Liver (tissue), 9 donors: ENCODE data around the gene NBEA. TPM values are rescaled to one million over a fixed set of nuclear protein-coding genes. Genes with fewer than 3 reads are reported as not detected.

ENCODE experiments used
- DNase-seq: peaks from one replicate; pipeline ENCODE4 v3.0.0-alpha.2; 2017; ENCODE audit warnings: low spot score
- H3K27ac ChIP-seq, 2 donors: one replicate each; pipeline ENCODE4 v1.7.0; 2013; ENCODE audit warnings: inconsistent platforms in 2 of 2, low read length in 2 of 2, control low read depth in 1 of 2, low read depth in 1 of 2, mild to moderate bottlenecking in 1 of 2
- H3K27me3 ChIP-seq, 4 donors: one replicate each; pipeline versions ENCODE4 v1.6.1 to v1.7.0; 2013; ENCODE audit warnings: low read length in 3 of 4, inconsistent platforms in 1 of 4, mild to moderate bottlenecking in 1 of 4, moderate library complexity in 1 of 4; ENCODE audit not compliant: control insufficient read depth in 4 of 4, insufficient read depth in 4 of 4
- H3K36me3 ChIP-seq, 4 donors: one replicate each; pipeline versions ENCODE4 v1.6.1 to v1.7.0; 2013; ENCODE audit warnings: low read length in 3 of 4, mild to moderate bottlenecking in 3 of 4, low read depth in 1 of 4, moderate library complexity in 1 of 4; ENCODE audit not compliant: control insufficient read depth in 4 of 4, insufficient read depth in 3 of 4
- H3K4me1 ChIP-seq, 4 donors: one replicate each; pipeline versions ENCODE4 v1.6.1 to v1.7.0; 2013; ENCODE audit warnings: low read length in 3 of 4, mild to moderate bottlenecking in 3 of 4, moderate library complexity in 1 of 4; ENCODE audit not compliant: control insufficient read depth in 4 of 4, insufficient read depth in 4 of 4
- H3K4me3 ChIP-seq, 3 donors: one replicate each; pipeline versions ENCODE4 v1.6.1 to v1.7.0; 2013; ENCODE audit warnings: low read length in 3 of 3, control low read depth in 1 of 3, low read depth in 1 of 3, mild to moderate bottlenecking in 1 of 3
- H3K9ac ChIP-seq, 2 donors: one replicate each; pipeline ENCODE4 v1.7.0; 2013; ENCODE audit warnings: low read length in 2 of 2, mild to moderate bottlenecking in 2 of 2, moderate library complexity in 2 of 2, control low read depth in 1 of 2, low read depth in 1 of 2
- H3K9me3 ChIP-seq, 4 donors: one replicate each; pipeline versions ENCODE4 v1.6.1 to v1.7.0; 2013; ENCODE audit warnings: low read length in 3 of 4; ENCODE audit not compliant: control insufficient read depth in 4 of 4
- FOXA1 ChIP-seq: IDR thresholded peaks from 2 replicates; pipeline ENCODE4 v1.6.1; 2016; ENCODE audit warnings: antibody characterized with exemption
- GABPA ChIP-seq, 2 donors: IDR thresholded peaks in 1 of 2; conservative IDR thresholded peaks in 1 of 2; 2 replicates each; pipeline ENCODE4 v1.6.1; 2016; ENCODE audit warnings: antibody characterized with exemption in 2 of 2, mild to moderate bottlenecking in 1 of 2, moderate library complexity in 1 of 2
- HNF4G ChIP-seq: IDR thresholded peaks from 2 replicates; pipeline ENCODE4 v1.6.1; 2016; ENCODE audit warnings: antibody characterized with exemption
- JUND ChIP-seq, 2 donors: IDR thresholded peaks; 2 replicates each; pipeline ENCODE4 v1.6.1; 2016; ENCODE audit warnings: antibody characterized with exemption in 2 of 2
- RAD21 ChIP-seq, 2 donors: IDR thresholded peaks; 2 replicates each; pipeline ENCODE4 v1.6.1; 2016; ENCODE audit warnings: antibody characterized with exemption in 2 of 2, mild to moderate bottlenecking in 2 of 2
- RXRA ChIP-seq, 2 donors: IDR thresholded peaks; 2 replicates each; pipeline ENCODE4 v1.6.1; 2017 to 2018; ENCODE audit warnings: antibody characterized with exemption in 2 of 2, mild to moderate bottlenecking in 1 of 2
- SP1 ChIP-seq: IDR thresholded peaks from 2 replicates; pipeline ENCODE4 v1.6.1; 2018; ENCODE audit warnings: antibody characterized with exemption, mild to moderate bottlenecking
- TAF1 ChIP-seq: conservative IDR thresholded peaks from 2 replicates; pipeline ENCODE4 v1.6.1; 2016; ENCODE audit warnings: antibody characterized with exemption, mild to moderate bottlenecking
- YY1 ChIP-seq: IDR thresholded peaks from 2 replicates; pipeline ENCODE4 v1.6.1; 2016; ENCODE audit warnings: antibody characterized with exemption, mild to moderate bottlenecking
- WGBS: extraction: QIAGEN DNeasy Blood & Tissue Kit; methylation state at CpG from one replicate; pipeline ENCODE4 v1.1.7; 2013; 5-methylcytosine and 5-hydroxymethylcytosine counted together
- polyA plus RNA-seq, 2 donors: library from polyadenylated mRNA; stranded (reverse) in 1 of 2; unstranded in 1 of 2; fragments of 200-250 nt in 1 of 2; fragments of >200 nt in 1 of 2; fragmentation: Nextera tagmentation in 1 of 2; extraction: Ambion mirVana in 1 of 2; gene quantifications; one replicate each; pipeline versions ENCODE4 v1.2.1 to v1.2.3, GENCODE V29; 2013 to 2015
- total RNA-seq, 2 donors: library from RNA; depleted of rRNA; stranded (reverse); fragments of >200 nt; gene quantifications; one replicate each; pipeline ENCODE4 v1.2.3, GENCODE V29; 2014
- TF ChIP-seq, protein P1 (sequence below): fragments of 150-350 bp; IDR thresholded peaks from 2 replicates; pipeline ENCODE4 v1.5.1; 2017; ENCODE audit warnings: improper control_type of control experiment, low read depth, low read length; ENCODE audit not compliant: missing input control
- TF ChIP-seq, protein P2 (sequence below): IDR thresholded peaks from 2 replicates; pipeline ENCODE4 v1.6.1; 2016; ENCODE audit warnings: antibody characterized with exemption, mild to moderate bottlenecking
- TF ChIP-seq, protein P3 (sequence below): IDR thresholded peaks from 2 replicates; pipeline ENCODE4 v1.6.1; 2016; ENCODE audit warnings: antibody characterized with exemption
- donor health status: healthy.
- donor health status: healthy.
- donor health status: healthy.
- donor health status: healthy.
- donor health status: healthy.

NBEA gene
- total and polyA plus RNA-seq, 4 donors = 0.24 to 3.5 (median 1.4) TPM

DNA sequence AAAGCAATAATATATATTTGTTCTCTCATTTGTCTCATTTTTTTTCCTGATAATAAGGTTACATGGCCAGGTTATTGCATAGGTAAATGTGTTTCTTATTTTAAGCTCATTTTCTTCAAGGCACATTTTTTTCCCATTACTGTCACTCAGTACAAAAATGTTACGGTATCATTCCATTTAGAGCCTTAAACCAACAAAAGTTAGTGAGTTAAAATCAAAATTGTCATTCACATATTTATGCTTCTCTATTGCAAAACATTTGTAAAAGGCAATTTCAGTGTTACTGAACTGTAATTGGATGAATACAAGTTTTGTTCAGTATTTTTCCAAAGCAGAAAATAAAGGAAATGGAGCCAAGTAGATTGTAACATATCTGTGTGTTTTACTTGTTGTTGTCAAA, 652.0 kb downstream of the NBEA start (continued):
- TF ChIP-seq, protein P1, sequence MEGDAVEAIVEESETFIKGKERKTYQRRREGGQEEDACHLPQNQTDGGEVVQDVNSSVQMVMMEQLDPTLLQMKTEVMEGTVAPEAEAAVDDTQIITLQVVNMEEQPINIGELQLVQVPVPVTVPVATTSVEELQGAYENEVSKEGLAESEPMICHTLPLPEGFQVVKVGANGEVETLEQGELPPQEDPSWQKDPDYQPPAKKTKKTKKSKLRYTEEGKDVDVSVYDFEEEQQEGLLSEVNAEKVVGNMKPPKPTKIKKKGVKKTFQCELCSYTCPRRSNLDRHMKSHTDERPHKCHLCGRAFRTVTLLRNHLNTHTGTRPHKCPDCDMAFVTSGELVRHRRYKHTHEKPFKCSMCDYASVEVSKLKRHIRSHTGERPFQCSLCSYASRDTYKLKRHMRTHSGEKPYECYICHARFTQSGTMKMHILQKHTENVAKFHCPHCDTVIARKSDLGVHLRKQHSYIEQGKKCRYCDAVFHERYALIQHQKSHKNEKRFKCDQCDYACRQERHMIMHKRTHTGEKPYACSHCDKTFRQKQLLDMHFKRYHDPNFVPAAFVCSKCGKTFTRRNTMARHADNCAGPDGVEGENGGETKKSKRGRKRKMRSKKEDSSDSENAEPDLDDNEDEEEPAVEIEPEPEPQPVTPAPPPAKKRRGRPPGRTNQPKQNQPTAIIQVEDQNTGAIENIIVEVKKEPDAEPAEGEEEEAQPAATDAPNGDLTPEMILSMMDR = no peak

DNA sequence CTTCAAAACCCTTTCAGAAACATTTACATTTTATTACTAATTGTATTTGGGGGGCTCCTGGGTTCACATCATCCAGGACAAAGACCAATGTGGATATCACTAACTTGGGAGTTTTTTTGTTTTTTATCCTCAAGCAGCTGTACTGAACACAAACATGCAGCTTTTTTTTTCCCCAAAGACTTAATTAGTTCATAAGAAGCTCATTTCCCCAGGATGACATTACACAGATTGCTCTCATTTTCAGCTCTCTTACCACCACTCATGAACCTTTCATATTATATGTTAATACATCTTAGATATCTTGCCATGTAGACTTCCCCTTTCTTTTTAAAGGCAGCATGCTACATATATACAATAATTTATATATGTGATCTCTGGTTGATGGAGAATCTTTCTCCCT, 653.1 kb downstream of the NBEA start:
- no peak overlapping the region for H3K9ac ChIP-seq
- H3K4me1 ChIP-seq = no peaks in the 10 kb centered on the region
- H3K4me3 ChIP-seq = no peak overlapping the region
- no peak overlapping the region for H3K27ac ChIP-seq
- no peaks in the 10 kb centered on the region for H3K9me3 ChIP-seq
- TF ChIP-seq, protein P1 = no peak
- TF ChIP-seq SP1 = no peak
- no peak for TF ChIP-seq RAD21 (IDR thresholded peaks at IDR 0.05)
- TF ChIP-seq, protein P2, sequence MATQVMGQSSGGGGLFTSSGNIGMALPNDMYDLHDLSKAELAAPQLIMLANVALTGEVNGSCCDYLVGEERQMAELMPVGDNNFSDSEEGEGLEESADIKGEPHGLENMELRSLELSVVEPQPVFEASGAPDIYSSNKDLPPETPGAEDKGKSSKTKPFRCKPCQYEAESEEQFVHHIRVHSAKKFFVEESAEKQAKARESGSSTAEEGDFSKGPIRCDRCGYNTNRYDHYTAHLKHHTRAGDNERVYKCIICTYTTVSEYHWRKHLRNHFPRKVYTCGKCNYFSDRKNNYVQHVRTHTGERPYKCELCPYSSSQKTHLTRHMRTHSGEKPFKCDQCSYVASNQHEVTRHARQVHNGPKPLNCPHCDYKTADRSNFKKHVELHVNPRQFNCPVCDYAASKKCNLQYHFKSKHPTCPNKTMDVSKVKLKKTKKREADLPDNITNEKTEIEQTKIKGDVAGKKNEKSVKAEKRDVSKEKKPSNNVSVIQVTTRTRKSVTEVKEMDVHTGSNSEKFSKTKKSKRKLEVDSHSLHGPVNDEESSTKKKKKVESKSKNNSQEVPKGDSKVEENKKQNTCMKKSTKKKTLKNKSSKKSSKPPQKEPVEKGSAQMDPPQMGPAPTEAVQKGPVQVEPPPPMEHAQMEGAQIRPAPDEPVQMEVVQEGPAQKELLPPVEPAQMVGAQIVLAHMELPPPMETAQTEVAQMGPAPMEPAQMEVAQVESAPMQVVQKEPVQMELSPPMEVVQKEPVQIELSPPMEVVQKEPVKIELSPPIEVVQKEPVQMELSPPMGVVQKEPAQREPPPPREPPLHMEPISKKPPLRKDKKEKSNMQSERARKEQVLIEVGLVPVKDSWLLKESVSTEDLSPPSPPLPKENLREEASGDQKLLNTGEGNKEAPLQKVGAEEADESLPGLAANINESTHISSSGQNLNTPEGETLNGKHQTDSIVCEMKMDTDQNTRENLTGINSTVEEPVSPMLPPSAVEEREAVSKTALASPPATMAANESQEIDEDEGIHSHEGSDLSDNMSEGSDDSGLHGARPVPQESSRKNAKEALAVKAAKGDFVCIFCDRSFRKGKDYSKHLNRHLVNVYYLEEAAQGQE = no peak
- no peak for TF ChIP-seq HNF4G
- TF ChIP-seq FOXA1 = no peak
- no peaks in the 10 kb centered on the region for H3K36me3 ChIP-seq
- DNase-seq = no peak
- no peaks in the 10 kb centered on the region for H3K27me3 ChIP-seq

DNA sequence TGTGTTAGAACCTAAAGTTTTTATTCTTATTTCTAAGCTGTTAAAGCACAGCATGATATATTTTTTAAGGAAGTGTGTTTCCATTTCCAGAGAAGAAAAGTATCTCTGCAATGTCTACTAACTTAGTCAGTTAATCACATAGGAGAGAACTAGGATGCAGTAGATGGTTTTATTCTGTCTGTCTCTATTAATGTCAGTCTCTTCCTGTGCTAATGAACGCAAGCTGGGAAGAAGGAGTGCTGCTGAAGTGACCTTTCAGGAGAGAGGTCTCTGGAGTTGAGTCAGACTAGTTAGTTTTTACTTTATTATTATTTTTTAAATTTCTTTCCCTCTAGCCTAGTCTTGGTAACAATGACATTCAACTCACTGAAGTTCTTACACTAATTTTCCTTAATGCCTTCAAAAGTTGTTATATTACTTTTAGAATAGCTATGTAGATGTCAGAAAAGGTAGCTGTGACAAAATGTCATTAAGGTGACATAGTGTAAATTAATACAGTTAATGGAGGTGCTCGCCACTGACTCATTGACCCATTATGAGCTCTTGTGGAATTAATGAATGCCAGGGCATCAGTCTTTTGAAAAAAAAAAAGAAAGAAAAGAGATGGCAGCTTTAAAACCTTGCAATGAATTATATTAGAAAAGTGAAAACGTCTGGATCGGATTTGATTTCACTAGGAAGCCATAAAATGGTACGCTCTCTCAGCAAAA, 654.4 kb downstream of the NBEA start:
- Histone ChIP-seq H3K4me3 (no peak overlapping the region), H3K9me3 (no peaks in the 10 kb centered on the region), H3K4me1 (no peaks in the 10 kb centered on the region), H3K9ac (no peak overlapping the region), H3K27ac (no peak overlapping the region), H3K36me3 (no peaks in the 10 kb centered on the region), H3K27me3 (no peaks in the 10 kb centered on the region)
- DNase-seq = no peak
- WGBS = 92% methylated on average over 5 of the region's 5 CpGs
- TF ChIP-seq, protein P3, sequence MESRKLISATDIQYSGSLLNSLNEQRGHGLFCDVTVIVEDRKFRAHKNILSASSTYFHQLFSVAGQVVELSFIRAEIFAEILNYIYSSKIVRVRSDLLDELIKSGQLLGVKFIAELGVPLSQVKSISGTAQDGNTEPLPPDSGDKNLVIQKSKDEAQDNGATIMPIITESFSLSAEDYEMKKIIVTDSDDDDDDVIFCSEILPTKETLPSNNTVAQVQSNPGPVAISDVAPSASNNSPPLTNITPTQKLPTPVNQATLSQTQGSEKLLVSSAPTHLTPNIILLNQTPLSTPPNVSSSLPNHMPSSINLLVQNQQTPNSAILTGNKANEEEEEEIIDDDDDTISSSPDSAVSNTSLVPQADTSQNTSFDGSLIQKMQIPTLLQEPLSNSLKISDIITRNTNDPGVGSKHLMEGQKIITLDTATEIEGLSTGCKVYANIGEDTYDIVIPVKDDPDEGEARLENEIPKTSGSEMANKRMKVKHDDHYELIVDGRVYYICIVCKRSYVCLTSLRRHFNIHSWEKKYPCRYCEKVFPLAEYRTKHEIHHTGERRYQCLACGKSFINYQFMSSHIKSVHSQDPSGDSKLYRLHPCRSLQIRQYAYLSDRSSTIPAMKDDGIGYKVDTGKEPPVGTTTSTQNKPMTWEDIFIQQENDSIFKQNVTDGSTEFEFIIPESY = no peak
- no peak for TF ChIP-seq FOXA1
- no peak for TF ChIP-seq RXRA (IDR thresholded peaks at IDR 0.05)
- TF ChIP-seq, protein P1 = no peak
- no peak for TF ChIP-seq SP1
- no peak for TF ChIP-seq HNF4G
- no peak for TF ChIP-seq YY1
- TF ChIP-seq, protein P2 = no peak
- TF ChIP-seq TAF1 = no peak
- TF ChIP-seq GABPA (IDR thresholded peaks at IDR 0.05 in 1 of 2, conservative IDR thresholded peaks at IDR 0.05 in 1 of 2) = no peak
- TF ChIP-seq JUND (IDR thresholded peaks at IDR 0.05) = no peak
